ENCODE results near the gene SDK1. TPM values are rescaled to one million over a fixed set of nuclear protein-coding genes. Genes with fewer than 3 reads are reported as not detected.

Gene SDK1
- total and polyA plus RNA-seq, 2 experiments from 2014 or later = not detected

DNA sequence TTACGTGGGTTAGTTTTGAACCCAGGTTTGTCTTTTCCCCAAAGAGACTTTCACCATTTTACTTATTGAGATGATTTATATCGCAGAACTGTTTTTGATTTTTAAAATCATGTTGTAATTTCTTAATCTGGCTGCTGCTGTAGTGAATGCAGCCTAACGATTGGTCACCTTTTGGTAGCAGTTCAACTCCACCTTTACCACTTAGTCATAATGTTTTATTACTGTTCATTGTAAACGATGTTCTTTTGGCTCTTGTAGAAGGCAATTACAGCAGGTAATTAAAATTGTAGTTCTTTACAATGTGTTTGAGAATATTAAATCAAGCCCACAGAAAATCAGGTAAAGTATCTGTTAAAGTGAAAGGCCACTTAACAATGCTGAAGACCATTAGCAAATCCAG, 531.1 kb downstream of the SDK1 start:
- no peak for DNase-seq
- H3K4me3 ChIP-seq = no peak overlapping the region
- in situ Hi-C loops (cut with MboI) = no loop called here

DNA sequence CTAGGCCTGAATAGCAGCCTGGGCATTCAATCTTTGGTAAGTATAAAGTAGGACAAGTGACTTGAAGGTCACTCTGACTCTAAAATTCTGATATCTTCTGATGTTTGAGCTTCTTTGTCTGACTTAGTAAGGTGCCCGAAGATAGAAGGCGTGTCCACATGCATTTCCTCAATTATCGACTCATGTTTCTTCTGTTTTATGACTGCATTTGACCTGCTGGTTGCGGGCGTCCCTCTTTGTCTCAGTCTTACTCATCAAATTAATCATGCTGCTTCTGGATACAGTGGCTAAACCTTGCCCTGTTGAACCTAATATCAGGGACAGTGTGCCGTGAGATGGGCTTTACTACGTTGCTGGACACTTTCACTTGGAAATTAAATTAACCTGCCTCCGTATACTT, 534.1 kb downstream of the SDK1 start:
- Histone ChIP-seq H3F3A (ENCODE audit: insufficient read depth) (no peaks in the 10 kb centered on the region), H3K9me3 (ENCODE audit: low read depth) (no peaks in the 10 kb centered on the region), H4K20me1 (ENCODE audit: insufficient read depth) (no peaks in the 10 kb centered on the region), H3K4me3 (no peak overlapping the region), H3K27me3 (replicated peaks; ENCODE audit: insufficient read depth) (no peaks in the 10 kb centered on the region), H3K27ac (no peak overlapping the region), H3K36me3 (ENCODE audit: low read depth) (no peaks in the 10 kb centered on the region), H2AFZ (no peak overlapping the region), H3K9ac (no peak overlapping the region), H3K79me2 (ENCODE audit: insufficient read depth) (no peaks in the 10 kb centered on the region), H3K4me1 (ENCODE audit: insufficient read depth) (no peaks in the 10 kb centered on the region), H3K4me2 (ENCODE audit: unreplicated experiment) (no peak overlapping the region), H3K9me2 (ENCODE audit: insufficient read depth) (no peaks in the 10 kb centered on the region)
- 48% methylated on average over 8 of the region's 8 CpGs for WGBS, 2 experiments (ENCODE audit: low coverage in 1 of 2, low lambda C conversion rate in 2 of 2, missing lambda C conversion rate in 2 of 2)
- in situ Hi-C loops (cut with MboI) = no loop called here
- no peak for TF ChIP-seq EZH2phosphoT487 (IDR thresholded peaks at IDR 0.05; ENCODE audit: insufficient read depth, low read depth)
- TF ChIP-seq EZH2 (IDR thresholded peaks at IDR 0.05; ENCODE audit: insufficient read depth, poor library complexity, severe bottlenecking) = no peak
- DNase-seq = no peak

More for the DNA sequence above, 531.1 kb downstream of the SDK1 start:
- no peak overlapping the region for H3K27ac ChIP-seq
- H3K27me3 ChIP-seq (replicated peaks; ENCODE audit: insufficient read depth) = no peaks in the 10 kb centered on the region
- no peak overlapping the region for H2AFZ ChIP-seq
- TF ChIP-seq EZH2phosphoT487 (IDR thresholded peaks at IDR 0.05; ENCODE audit: insufficient read depth, low read depth) = no peak
- TF ChIP-seq EZH2 (IDR thresholded peaks at IDR 0.05; ENCODE audit: insufficient read depth, poor library complexity, severe bottlenecking) = no peak
- no peaks in the 10 kb centered on the region for H3K9me2 ChIP-seq (ENCODE audit: insufficient read depth)
- 24 to 27% methylated on average over 4 of the region's 4 CpGs for WGBS, 2 experiments (ENCODE audit: low coverage in 1 of 2, low lambda C conversion rate in 2 of 2, missing lambda C conversion rate in 2 of 2)
- no peak overlapping the region for H3K4me2 ChIP-seq (ENCODE audit: unreplicated experiment)
- H3F3A ChIP-seq (ENCODE audit: insufficient read depth) = no peaks in the 10 kb centered on the region
- no peaks in the 10 kb centered on the region for H3K9me3 ChIP-seq (ENCODE audit: low read depth)
- H3K4me1 ChIP-seq (ENCODE audit: insufficient read depth) = no peaks in the 10 kb centered on the region
- H4K20me1 ChIP-seq (ENCODE audit: insufficient read depth) = no peaks in the 10 kb centered on the region
- H3K79me2 ChIP-seq (ENCODE audit: insufficient read depth) = no peaks in the 10 kb centered on the region
- H3K36me3 ChIP-seq (ENCODE audit: low read depth) = no peaks in the 10 kb centered on the region
- no peak overlapping the region for H3K9ac ChIP-seq

DNA sequence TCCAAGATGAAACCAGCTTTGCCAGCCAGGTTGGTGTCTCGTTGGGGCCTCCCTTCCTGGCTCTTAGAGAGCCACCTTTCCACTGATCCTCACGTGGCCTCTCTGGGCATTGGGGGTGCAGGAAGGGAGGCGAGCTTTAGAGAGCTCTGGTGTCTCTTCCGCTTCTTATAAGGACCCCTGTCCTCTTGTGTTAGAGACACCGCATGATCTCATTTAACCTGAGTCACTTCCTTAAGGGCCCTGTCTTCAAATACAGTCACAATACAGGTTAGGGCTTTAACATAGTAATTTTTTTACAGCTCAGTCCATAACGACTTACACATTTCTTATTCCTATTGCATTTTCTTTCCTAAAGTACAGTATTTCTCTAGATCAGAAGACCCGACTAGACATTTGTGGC, 535.8 kb downstream of the SDK1 start:
- Histone ChIP-seq H3K9me3 (ENCODE audit: low read depth) (no peaks in the 10 kb centered on the region), H3K27me3 (replicated peaks; ENCODE audit: insufficient read depth) (no peaks in the 10 kb centered on the region), H3K27ac (no peak overlapping the region), H3K4me1 (ENCODE audit: insufficient read depth) (no peaks in the 10 kb centered on the region), H3K4me2 (ENCODE audit: unreplicated experiment) (no peak overlapping the region), H3K4me3 (no peak overlapping the region), H3K9me2 (ENCODE audit: insufficient read depth) (no peaks in the 10 kb centered on the region), H3F3A (ENCODE audit: insufficient read depth) (no peaks in the 10 kb centered on the region), H2AFZ (no peak overlapping the region), H3K36me3 (ENCODE audit: low read depth) (no peaks in the 10 kb centered on the region), H3K79me2 (ENCODE audit: insufficient read depth) (no peaks in the 10 kb centered on the region), H4K20me1 (ENCODE audit: insufficient read depth) (no peaks in the 10 kb centered on the region), H3K9ac (no peak overlapping the region)
- no peak for DNase-seq
- TF ChIP-seq EZH2 (IDR thresholded peaks at IDR 0.05; ENCODE audit: insufficient read depth, poor library complexity, severe bottlenecking) (no peak), EZH2phosphoT487 (IDR thresholded peaks at IDR 0.05; ENCODE audit: insufficient read depth, low read depth) (no peak)
- 42 to 43% methylated on average over 7 of the region's 7 CpGs for WGBS, 2 experiments (ENCODE audit: low coverage in 1 of 2, low lambda C conversion rate in 2 of 2, missing lambda C conversion rate in 2 of 2)
- in situ Hi-C loops (cut with MboI) = no loop called here

DNA sequence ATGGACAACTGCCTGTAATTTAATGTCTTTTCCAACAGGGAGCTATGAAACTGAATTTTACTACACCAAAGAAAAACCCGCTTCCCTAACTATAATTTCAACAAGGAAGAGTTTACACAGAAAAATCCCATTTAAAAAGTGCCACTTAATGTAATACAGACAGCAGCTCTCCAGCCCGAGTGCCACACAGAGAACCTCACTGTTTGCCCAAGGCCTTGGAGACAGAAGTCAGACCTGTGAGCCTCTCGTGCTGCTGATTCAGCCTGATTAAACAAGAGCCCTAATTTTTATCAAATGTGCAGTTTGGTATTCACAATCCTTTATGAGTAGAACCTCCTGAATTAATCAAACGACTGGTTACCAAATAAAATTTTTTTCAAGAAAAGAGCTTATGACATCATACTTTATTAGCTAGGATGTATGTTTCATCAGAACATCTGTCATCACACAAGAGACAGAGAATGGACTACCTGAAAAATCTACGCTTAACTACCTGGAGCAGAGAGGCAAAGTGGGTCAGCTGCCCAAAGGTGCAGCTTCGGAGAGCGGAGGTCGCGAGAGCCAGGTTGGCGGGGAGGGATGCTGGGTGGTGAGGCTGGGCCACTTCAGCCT, 543.6 kb downstream of the SDK1 start:
- Histone ChIP-seq H3K27me3 (replicated peaks; ENCODE audit: insufficient read depth) (no peaks in the 10 kb centered on the region), H3K36me3 (ENCODE audit: low read depth) (no peaks in the 10 kb centered on the region), H3K27ac (no peak overlapping the region), H2AFZ (no peak overlapping the region), H3K9me2 (ENCODE audit: insufficient read depth) (no peaks in the 10 kb centered on the region), H3F3A (ENCODE audit: insufficient read depth) (no peaks in the 10 kb centered on the region), H3K4me2 (ENCODE audit: unreplicated experiment) (no peak overlapping the region), H3K4me1 (ENCODE audit: insufficient read depth) (no peaks in the 10 kb centered on the region), H4K20me1 (ENCODE audit: insufficient read depth) (no peaks in the 10 kb centered on the region), H3K9ac (no peak overlapping the region), H3K4me3 (no peak overlapping the region), H3K79me2 (ENCODE audit: insufficient read depth) (no peaks in the 10 kb centered on the region), H3K9me3 (ENCODE audit: low read depth) (no peaks in the 10 kb centered on the region)
- no peak for TF ChIP-seq EZH2phosphoT487 (IDR thresholded peaks at IDR 0.05; ENCODE audit: insufficient read depth, low read depth)
- no peak for TF ChIP-seq EZH2 (IDR thresholded peaks at IDR 0.05; ENCODE audit: insufficient read depth, poor library complexity, severe bottlenecking)
- WGBS, 2 experiments (ENCODE audit: low coverage in 1 of 2, low lambda C conversion rate in 2 of 2, missing lambda C conversion rate in 2 of 2) = 66% methylated on average over 10 of the region's 10 CpGs
- in situ Hi-C loops (cut with MboI) = no loop called here
- no peak for DNase-seq

DNA sequence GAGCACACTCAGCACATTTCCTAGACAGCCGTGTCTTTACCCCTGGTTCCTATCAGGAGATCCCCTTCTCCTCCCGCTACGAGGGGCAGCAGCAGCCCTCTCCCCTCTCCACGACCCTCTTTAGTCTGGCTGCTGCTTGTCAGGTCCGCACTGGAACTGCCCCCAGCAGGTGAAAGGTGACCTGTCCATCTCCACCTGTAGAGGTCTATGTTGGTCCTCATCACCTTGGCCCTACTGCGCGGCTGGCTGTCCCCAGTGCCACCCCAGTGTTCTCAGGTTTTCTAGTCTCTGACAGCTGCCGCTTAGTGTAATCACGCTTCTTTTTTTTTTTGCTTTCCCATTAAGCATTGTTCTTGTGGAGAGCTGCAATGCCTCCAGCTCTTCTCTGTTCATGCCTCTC, 545.7 kb downstream of the SDK1 start:
- Histone ChIP-seq H3K9me2 (ENCODE audit: insufficient read depth) (no peaks in the 10 kb centered on the region), H4K20me1 (ENCODE audit: insufficient read depth) (no peaks in the 10 kb centered on the region), H3K4me3 (no peak overlapping the region), H3K27ac (no peak overlapping the region), H3K4me1 (ENCODE audit: insufficient read depth) (no peaks in the 10 kb centered on the region), H3K9ac (no peak overlapping the region), H3K27me3 (replicated peaks; ENCODE audit: insufficient read depth) (no peaks in the 10 kb centered on the region), H3K36me3 (ENCODE audit: low read depth) (no peaks in the 10 kb centered on the region), H3K9me3 (ENCODE audit: low read depth) (no peaks in the 10 kb centered on the region), H2AFZ (no peak overlapping the region), H3F3A (ENCODE audit: insufficient read depth) (no peaks in the 10 kb centered on the region), H3K4me2 (ENCODE audit: unreplicated experiment) (no peak overlapping the region), H3K79me2 (ENCODE audit: insufficient read depth) (no peaks in the 10 kb centered on the region)
- in situ Hi-C loops (cut with MboI) = no loop called here
- no peak for TF ChIP-seq EZH2phosphoT487 (IDR thresholded peaks at IDR 0.05; ENCODE audit: insufficient read depth, low read depth)
- TF ChIP-seq EZH2 (IDR thresholded peaks at IDR 0.05; ENCODE audit: insufficient read depth, poor library complexity, severe bottlenecking) = no peak
- WGBS, 2 experiments (ENCODE audit: low coverage in 1 of 2, low lambda C conversion rate in 2 of 2, missing lambda C conversion rate in 2 of 2) = 51 to 60% methylated on average over 9 of the region's 9 CpGs
- no peak for DNase-seq

All from GM23248 (cell line).